ENCODE measurements around the gene DERA.

DNA sequence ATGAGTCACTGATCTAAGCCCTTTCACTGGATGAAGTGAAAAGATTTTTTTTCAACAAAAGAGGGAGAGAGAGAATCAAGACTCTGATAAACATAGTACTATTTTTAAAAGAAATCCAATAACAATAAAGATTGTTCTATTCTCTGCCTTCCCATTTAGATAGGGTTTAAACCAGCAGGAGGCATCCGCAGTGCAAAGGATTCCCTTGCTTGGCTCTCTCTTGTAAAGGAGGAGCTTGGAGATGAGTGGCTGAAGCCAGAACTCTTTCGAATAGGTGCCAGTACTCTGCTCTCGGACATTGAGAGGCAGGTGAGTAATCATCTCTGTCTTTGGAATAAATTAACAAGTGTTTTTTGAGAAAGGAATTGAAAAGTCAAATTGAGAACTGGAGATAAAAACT, 124.9 kb downstream of the DERA start:
- TF ChIP-seq POLR2AphosphoS5 (IDR thresholded peaks at IDR 0.05; ENCODE audit: low read depth, low read length) = no peak
- no peak for TF ChIP-seq POLR2A (IDR thresholded peaks at IDR 0.05; ENCODE audit: low read depth, low read length)
- no peak for TF ChIP-seq TAF1 (IDR thresholded peaks at IDR 0.05; ENCODE audit: low read depth, low read length)
- no peak for TF ChIP-seq POU2F2 (IDR thresholded peaks at IDR 0.05; ENCODE audit: low read depth, low read length)
- TF ChIP-seq SPI1 (IDR thresholded peaks at IDR 0.05; ENCODE audit: low read depth, low read length) = no peak
- TF ChIP-seq PAX5 (IDR thresholded peaks at IDR 0.05; ENCODE audit: insufficient read depth, low read length, severe bottlenecking) = no peak

Measured in GM12891 (cell line).